Brain microvascular endothelial cell (primary cell): Measurements from ENCODE around the gene CINP.
"Not testable (repeated sequence)": the region's sequence is repeated elsewhere in the genome, so short reads cannot be mapped to it uniquely, and the experiment has no call there.

Experiments used
- DNase-seq: peaks from one replicate; pipeline ENCODE4 v3.0.0-alpha.2; 2020
- H3K27ac ChIP-seq: fragments of 250-450 bp; sonication (Bioruptor Pico); 2 replicates; pipeline ENCODE4 v1.5.1; 2020; ENCODE audit warnings: mild to moderate bottlenecking, moderate library complexity
- H3K27me3 ChIP-seq: fragments of 250-450 bp; sonication (Bioruptor Pico); replicated peaks from 2 replicates; pipeline ENCODE4 v1.5.1; 2020; ENCODE audit warnings: mild to moderate bottlenecking
- H3K36me3 ChIP-seq: fragments of 250-450 bp; sonication (Bioruptor Pico); replicated peaks from 2 replicates; pipeline ENCODE4 v1.5.1; 2020; ENCODE audit warnings: mild to moderate bottlenecking
- H3K4me3 ChIP-seq: 2 replicates; pipeline ENCODE4 v1.5.1; 2011; ENCODE audit warnings: low read depth, mild to moderate bottlenecking, control low read depth, low read length, moderate library complexity
- CTCF ChIP-seq: IDR thresholded peaks from 2 replicates; pipeline ENCODE4 v1.5.1; 2011; ENCODE audit warnings: low read depth, mild to moderate bottlenecking, moderate library complexity, low read length, control low read depth, inconsistent platforms; ENCODE audit errors: missing control alignments
- in situ Hi-C: cut with HindIII; loops from 2 replicates; pipeline ENCODE4 v1.10.0; 2017; ENCODE audit warnings: low sequenced_read_pairs, low pct_ligation_motif_present

The CINP gene

GRCh38 chr14:102330806-102331205 is 31.9 kb downstream of the CINP start:
- Histone ChIP-seq H3K36me3 (peaks cover 16% of the 10 kb centered on the region), H3K27ac (no peak overlapping the region), H3K27me3 (no peaks in the 10 kb centered on the region), H3K4me3 (no peak overlapping the region)
- in situ Hi-C loops: no loop called here
- DNase-seq: no peak
- TF ChIP-seq CTCF: no peak

GRCh38 chr14:102329381-102329780 is 33.3 kb downstream of the CINP start:
- H3K36me3 ChIP-seq, in situ Hi-C loops, H3K27me3 ChIP-seq, H3K27ac ChIP-seq, DNase-seq, H3K4me3 ChIP-seq: not testable (repeated sequence)

GRCh38 chr14:102326583-102326982 is 36.1 kb downstream of the CINP start:
- TF ChIP-seq CTCF: no peak
- in situ Hi-C loops: no loop called here
- Histone ChIP-seq H3K4me3 (no peak overlapping the region), H3K27me3 (no peaks in the 10 kb centered on the region), H3K36me3 (no peaks in the 10 kb centered on the region), H3K27ac (no peak overlapping the region)
- no peak for DNase-seq

- Histone ChIP-seq H3K36me3 (no peaks in the 10 kb centered on the region), H3K4me3 (no peak overlapping the region), H3K27me3 (no peaks in the 10 kb centered on the region), H3K27ac (no peak overlapping the region)
- in situ Hi-C loops: no loop called here
- no peak for TF ChIP-seq CTCF
- DNase-seq: no peak
These were observed 36.8 kb downstream of the CINP start for GRCh38 chr14:102325791-102326345.

GRCh38 chr14:102323102-102323501 is 39.6 kb downstream of the CINP start:
- H3K4me3 ChIP-seq: no peak overlapping the region
- DNase-seq: peak; percentile 79
- TF ChIP-seq CTCF: peak; percentile 77
- no peak overlapping the region for H3K27ac ChIP-seq
- in situ Hi-C loops: no loop called here
- H3K27me3 ChIP-seq: no peaks in the 10 kb centered on the region
- H3K36me3 ChIP-seq: no peaks in the 10 kb centered on the region

- no peak for TF ChIP-seq CTCF
- in situ Hi-C loops: no loop called here
- H3K36me3 ChIP-seq: no peaks in the 10 kb centered on the region
- H3K27me3 ChIP-seq: no peaks in the 10 kb centered on the region
- DNase-seq: no peak
- no peak overlapping the region for H3K27ac ChIP-seq
- no peak overlapping the region for H3K4me3 ChIP-seq
These were observed 41.0 kb downstream of the CINP start for GRCh38 chr14:102321456-102322422.
